Lung microvascular endothelial cell (primary cell): Measurements from ENCODE around the gene EFS. TPM values are rescaled to one million over a fixed set of nuclear protein-coding genes. Genes with fewer than 3 reads are reported as not detected.
"Not testable (repeated sequence)": the region's sequence is repeated elsewhere in the genome, so short reads cannot be mapped to it uniquely, and the experiment has no call there.

Experiments used
- DNase-seq, 2 donors: peaks; one replicate each; pipeline versions ENCODE4 v3.0.0 to v3.0.0-alpha.2; 2010; ENCODE audit warnings: low read depth in 2 of 2
- total RNA-seq: library from RNA; depleted of rRNA; stranded (reverse); fragments of >200 nt; gene quantifications from 2 replicates; pipeline ENCODE4 v1.2.1, GENCODE V29; 2014

EFS gene
- total RNA-seq, 1 donor from 2014 or later = not detected

GRCh38 chr14:23399591-23399990 lies 34.6 kb upstream of the EFS start:
- DNase-seq = no peak

- DNase-seq = no peak
These were observed 34.2 kb upstream of the EFS start for GRCh38 chr14:23399136-23399535.

- DNase-seq = no peak
These were observed 33.4 kb upstream of the EFS start for GRCh38 chr14:23398348-23398747.

GRCh38 chr14:23396781-23397407 lies 31.9 kb upstream of the EFS start:
- DNase-seq = no peak

- DNase-seq = no peak
These were observed 31.2 kb upstream of the EFS start for GRCh38 chr14:23396126-23396525.

DNA sequence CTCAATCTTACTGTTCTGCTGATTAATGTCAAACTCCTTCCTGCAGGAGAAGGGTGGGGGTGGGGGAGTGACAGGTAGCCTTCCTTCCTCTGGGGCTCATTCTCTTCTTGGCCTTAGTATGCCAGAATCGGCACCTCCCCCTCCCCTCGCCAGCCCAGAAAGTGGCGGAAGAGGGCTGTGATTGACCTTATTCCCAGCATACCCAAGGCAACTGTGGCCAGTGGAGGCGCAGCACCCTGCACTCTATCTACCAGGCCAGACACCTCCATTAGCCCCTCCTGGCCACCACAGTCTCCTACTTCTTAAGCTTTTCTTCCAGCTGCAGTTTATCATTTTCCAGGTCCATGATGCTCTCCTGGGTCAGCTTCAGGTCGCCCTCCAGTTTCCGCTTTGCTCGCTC lies 27.6 kb upstream of the EFS start:
- no peak for DNase-seq

DNA sequence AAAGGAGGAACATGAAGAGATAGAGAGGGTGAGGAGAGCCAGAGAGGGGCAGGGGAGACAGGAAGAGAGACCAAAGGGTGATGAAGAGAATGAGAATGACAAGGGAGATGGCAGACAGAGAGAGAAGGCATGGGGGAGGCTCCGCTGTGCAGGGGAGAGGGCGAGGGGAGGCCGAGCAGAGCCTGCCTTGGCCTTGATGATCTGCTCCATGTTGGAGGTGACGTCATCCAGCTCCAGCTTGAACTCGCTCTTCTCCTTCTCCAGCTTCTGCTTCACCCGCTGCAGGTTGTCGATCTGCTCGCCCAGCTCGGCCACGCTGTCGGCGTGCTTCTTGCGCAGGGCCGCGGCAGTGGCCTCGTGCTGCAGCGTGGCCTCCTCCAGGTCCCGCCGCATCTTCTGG lies 24.9 kb upstream of the EFS start:
- not testable (repeated sequence) for DNase-seq

GRCh38 chr14:23389396-23389795 lies 24.4 kb upstream of the EFS start:
- DNase-seq = no peak

DNA sequence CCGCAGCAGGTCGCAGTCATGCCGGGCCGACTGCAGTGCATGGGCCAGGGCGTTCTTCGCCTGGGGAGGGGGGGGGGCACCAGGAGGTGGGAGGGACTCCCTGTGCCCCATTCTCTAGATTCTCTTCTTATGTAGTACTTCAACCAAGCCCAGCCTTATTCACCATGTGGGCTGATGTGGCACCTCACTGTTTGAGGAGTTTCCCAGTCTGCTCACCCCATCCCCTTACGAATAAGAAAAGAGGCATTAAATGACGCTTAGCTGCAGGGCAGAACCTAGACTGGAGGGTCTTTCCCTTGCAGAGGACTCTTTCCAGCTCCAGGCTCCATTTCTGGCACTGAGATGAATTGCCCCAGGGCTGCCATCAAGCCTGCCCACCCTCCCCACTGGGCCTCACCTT lies 24.0 kb upstream of the EFS start:
- DNase-seq = no peak

GRCh38 chr14:23387916-23388882 lies 23.2 kb upstream of the EFS start:
- DNase-seq = no peak

- DNase-seq = no peak
These were observed 22.0 kb upstream of the EFS start for GRCh38 chr14:23386999-23387398.

DNA sequence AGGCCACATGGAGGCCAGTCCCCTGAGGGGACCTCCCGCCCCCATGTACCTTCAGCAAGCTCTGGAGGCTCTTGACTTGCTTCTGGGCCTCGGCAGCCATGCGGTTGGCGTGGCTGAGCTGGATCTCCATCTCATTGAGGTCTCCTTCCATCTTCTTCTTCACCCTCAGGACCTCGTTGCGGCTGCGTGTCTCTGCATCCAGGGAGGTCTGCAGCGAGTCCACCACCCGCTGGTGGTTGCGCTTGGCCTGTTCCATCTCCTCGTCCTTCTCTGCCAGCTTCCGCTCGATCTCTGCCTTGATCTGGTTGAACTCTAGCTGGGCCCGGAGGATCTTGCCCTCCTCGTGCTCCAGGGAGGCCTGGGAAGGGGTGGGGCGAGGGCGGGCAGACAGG lies 21.3 kb upstream of the EFS start:
- DNase-seq = not testable (repeated sequence)

- DNase-seq = no peak
These were observed 20.8 kb upstream of the EFS start for GRCh38 chr14:23385642-23386265.

DNA sequence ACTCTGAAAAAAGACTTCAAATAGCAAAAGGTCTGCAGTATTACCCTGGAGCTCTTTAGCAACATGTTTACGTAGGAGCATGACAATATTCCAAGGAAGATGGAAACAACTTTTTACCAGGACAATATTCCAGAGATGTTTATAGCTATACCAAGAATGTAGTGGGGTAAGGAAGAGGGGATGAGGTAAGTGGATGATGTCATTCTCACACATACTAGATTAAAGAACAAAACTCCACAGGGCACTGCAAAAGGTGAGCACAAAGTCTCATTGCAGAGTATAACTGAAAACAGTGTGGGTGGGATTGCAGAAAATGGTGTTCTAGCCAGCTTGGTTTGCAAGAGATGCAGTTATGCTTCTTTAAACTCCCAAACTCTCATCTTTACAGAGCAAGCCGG lies 20.3 kb upstream of the EFS start:
- DNase-seq = no peak

DNA sequence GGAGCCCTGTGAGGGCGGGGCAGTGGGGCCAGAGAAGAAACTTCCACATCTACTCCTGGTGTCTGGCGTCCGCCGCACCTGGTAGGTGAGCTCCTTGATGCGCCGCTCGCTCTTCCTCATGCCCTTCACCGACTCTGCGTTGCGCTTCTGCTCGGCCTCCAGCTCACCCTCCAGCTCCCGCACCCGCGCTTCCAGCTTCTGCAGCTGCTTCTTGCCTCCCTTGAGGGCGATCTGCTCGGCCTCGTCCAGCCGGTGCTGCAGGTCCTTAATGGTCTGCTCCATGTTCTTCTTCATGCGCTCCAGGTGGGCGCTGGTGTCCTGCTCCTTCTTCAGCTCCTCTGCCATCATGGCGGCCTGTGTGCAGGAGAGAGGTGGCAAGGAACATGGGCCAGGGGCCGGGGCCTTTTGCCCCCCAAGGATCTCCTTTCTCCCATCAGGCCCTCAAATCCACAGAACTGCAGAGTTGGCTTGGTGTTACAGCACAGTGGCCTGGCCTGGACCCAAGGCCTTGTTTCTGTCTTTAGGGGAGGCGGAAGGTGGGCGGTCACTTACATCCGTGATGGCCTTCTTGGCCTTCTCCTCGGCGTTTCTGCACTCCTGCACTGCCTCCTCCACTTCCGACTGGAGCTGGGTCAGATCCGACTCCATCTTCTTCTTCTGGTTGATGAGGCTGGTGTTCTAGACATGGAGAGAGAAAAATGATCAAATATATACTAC lies 19.6 kb upstream of the EFS start:
- DNase-seq = no peak

- DNase-seq = no peak
These were observed 17.9 kb upstream of the EFS start for GRCh38 chr14:23382731-23383440.

- no peak for DNase-seq
These were observed 17.3 kb upstream of the EFS start for GRCh38 chr14:23382276-23382675.

DNA sequence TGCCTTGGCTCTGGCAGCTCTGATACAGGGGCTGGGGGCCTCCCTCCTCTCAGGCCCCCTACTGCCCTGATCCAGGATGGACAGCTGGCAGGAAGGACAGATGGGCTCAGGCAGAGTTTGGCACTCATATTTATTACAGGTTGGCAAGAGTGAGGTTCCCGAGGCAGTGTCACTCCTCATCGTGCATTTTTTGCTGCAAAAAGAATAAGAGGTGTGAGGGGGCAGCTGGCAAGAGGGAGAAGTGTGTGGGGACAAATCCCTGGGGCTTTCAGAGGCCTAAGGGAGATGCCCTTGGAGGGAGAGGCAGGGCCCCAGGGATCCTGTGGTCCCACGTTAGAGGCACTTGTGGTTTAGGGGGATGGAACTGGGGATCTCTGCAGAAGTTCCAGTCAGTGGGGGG lies 16.9 kb upstream of the EFS start:
- DNase-seq = no peak

- DNase-seq = no peak
These were observed 16.0 kb upstream of the EFS start for GRCh38 chr14:23380976-23381375.

GRCh38 chr14:23380197-23380914 lies 15.4 kb upstream of the EFS start:
- no peak for DNase-seq
